NK-92 (cell line): ENCODE results near the gene MN1.

Experiments
- DNase-seq: peaks from one replicate; lab custom pipeline; 2025; ENCODE audit not compliant: unreplicated experiment; lab: John Stamatoyannopoulos, UW

Gene MN1

GRCh38 chr22:27786291-27786932 lies 15.1 kb downstream of the MN1 start:
- DNase-seq, result no peak

- DNase-seq, result no peak
These were observed 15.7 kb downstream of the MN1 start for GRCh38 chr22:27785831-27786230.

- no peak for DNase-seq
These were observed 17.5 kb downstream of the MN1 start for GRCh38 chr22:27784120-27784475.

DNA sequence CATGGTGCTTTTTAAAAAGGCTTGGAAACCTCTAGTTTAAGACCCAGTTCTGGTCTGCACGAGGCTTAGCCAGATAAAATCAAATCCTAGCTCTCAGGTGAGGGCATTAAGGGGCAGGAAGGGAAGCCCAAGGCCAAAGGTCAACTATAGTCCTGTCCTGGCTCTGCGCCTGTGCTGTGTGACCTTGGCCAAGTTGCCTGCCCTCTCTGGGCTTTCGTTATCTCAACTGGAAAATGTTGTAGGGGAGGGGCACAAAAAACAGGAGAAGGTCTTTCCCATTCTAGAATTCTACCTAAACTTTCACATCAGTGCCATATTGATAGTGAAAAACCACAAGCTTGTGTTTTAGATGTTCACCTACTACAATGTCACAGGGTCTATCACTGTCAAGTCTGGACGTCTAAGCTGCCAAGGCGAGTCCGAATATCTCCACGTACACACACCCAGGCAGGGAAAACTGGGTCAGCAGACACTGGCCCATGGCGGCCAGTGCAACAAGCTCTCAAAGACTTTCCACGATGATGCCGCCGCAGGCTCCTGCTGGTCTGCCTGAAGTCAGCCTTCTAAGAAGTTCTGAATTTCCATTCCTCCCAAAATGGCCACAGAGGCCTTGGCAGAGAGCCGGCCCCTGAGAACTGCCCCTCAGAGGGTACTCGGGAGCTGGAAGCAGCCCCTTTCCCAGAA lies 18.0 kb downstream of the MN1 start:
- DNase-seq, result no peak

GRCh38 chr22:27782088-27782487 lies 19.5 kb downstream of the MN1 start:
- DNase-seq, result no peak

DNA sequence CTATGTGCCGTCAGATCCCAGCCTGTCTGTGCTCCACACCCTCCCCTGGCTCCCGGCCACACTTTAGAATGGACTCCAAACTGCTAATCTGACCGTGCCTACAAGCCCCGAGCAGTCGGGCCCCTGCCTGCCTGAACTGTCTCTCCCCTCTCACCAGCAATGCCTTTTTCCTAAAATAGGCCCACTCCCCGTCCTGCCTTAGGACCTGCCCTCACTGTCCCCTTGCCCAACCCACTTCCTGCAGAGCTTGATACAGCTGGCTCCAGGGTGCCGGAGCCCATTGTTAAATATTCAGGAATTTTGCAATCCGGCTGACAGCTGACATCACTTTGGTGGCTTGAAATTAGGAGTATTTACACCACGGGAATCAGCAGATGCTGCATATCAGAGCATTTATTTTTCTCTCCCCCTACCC lies 21.4 kb downstream of the MN1 start:
- no peak for DNase-seq

- no peak for DNase-seq
These were observed 21.9 kb downstream of the MN1 start for GRCh38 chr22:27779643-27780042.

DNA sequence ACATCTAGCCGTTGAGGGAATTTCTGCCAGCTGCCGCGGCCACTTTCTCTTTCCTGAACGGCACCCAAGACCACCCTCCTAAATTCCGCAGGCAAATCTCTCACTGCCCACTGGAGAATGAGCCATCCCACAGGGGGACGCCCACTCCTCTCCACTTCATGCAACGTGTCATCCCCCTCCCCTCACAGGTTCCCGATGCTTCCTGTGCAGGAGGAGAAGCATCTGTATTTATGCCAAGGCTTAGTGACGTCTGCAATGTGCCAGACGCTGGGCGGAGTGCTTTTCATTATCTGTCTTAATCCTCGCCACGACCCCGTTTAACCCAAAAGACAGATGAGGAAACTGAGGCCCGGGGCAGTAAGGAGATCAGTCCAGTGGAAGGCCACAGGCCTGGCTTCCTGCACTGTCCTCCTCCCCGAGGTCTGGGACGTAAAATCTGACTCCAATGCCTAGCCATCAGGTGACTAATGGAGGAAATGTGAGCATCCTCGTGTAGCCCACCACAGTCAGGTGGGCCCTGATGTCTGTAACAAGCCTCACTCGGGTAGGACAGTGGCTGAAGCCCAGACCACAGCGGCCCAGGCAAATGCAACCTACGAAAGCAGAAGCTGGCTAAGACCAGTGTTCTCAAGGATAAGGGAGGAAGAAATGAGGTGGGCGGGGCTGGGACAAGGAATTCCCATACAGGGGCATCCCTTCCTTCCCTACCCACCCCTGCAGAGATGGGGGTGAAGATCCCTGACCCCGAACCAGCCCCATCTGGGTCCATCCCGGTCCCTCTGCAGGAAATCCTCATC lies 23.1 kb downstream of the MN1 start:
- DNase-seq, result no peak

GRCh38 chr22:27777128-27777527 lies 24.4 kb downstream of the MN1 start:
- DNase-seq, result no peak

DNA sequence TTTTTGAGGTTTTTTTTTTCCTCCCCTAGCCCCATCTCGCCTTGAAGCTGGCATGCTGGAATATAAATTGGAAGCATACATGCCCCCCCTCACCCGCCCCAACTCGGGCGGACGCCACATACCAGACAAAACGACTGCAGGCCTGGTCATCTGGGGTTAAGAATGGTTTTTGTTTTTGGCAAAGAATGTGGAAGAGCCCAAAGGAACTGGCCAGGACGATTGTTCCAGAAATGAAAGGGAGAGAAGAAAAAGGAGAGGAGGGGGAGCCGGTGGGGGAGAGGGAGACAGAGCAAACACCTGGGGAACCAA lies 25.0 kb downstream of the MN1 start:
- DNase-seq, result no peak

- no peak for DNase-seq
These were observed 25.6 kb downstream of the MN1 start for GRCh38 chr22:27775758-27776649.

GRCh38 chr22:27775087-27775698 lies 26.4 kb downstream of the MN1 start:
- DNase-seq, result no peak

GRCh38 chr22:27774200-27774599 lies 27.4 kb downstream of the MN1 start:
- no peak for DNase-seq

DNA sequence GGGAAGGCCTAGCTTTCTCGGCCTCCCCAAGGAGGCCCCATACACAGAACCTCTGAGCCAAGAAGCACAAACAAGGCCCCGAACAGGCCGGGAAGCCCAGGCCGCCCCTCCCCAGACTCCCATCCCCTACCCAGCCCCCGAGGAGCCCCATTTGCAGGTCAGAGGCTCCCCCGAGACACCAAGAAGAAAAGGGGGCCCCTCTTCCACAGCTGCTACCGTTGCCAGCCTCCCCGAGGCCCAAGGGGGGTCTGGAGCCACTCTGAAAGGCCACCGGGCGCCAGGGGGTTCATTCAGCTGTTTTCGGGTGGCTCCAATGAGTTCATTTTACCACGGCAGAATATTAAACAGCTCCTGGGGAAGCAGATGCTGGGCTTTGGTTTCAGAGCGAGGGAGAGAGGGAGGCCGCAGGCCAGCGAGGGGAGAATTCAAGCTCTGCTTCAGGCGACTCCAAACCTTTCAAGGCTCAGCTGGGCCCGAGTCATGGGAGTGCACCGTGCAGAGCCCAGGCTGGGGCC lies 28.5 kb downstream of the MN1 start:
- no peak for DNase-seq

DNA sequence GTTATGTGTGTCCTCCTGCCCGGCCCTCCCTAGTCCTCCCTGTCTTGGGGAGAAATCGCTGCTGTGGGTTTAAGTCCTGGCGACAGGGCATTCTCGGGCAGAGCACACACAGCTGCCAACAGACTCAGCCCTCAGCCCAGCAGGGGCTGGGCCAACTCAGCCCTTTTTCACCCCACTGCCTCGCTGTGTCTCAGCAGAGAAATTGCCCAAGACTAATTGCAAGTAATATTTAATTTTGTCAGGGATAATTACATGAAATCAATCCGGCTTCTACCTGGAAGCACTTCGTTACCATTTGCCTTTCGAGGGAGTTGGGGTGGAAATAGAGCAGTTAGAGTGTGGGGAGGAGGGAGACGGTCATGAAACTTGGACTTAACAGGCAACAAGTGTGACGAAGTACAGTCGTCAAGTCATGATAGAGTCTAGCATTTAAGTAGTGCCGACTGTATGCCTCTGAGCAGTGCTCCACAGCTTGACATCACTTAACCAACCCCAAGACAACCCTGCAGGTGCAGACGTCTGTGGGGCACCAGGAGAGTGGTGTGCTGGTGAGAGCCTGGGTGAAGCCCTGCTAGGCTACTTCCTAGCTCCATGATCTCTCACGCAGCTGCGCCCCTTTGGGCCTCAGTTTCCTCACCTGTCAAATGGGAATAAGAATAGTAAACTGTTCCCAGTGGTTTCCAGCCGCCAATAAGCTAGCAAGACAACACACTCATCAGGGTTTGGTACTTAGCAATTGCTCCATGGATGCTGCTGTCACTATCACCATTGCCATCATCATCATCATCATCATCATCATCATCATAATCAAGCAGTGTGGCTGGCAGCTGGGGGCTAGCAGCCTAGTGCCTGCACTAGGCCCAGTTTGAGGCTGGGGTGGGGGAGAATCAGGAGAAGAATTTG lies 29.2 kb downstream of the MN1 start:
- no peak for DNase-seq

GRCh38 chr22:27771637-27772036 lies 29.9 kb downstream of the MN1 start:
- DNase-seq, result no peak

GRCh38 chr22:27769012-27769411 lies 32.5 kb downstream of the MN1 start:
- DNase-seq, result no peak

DNA sequence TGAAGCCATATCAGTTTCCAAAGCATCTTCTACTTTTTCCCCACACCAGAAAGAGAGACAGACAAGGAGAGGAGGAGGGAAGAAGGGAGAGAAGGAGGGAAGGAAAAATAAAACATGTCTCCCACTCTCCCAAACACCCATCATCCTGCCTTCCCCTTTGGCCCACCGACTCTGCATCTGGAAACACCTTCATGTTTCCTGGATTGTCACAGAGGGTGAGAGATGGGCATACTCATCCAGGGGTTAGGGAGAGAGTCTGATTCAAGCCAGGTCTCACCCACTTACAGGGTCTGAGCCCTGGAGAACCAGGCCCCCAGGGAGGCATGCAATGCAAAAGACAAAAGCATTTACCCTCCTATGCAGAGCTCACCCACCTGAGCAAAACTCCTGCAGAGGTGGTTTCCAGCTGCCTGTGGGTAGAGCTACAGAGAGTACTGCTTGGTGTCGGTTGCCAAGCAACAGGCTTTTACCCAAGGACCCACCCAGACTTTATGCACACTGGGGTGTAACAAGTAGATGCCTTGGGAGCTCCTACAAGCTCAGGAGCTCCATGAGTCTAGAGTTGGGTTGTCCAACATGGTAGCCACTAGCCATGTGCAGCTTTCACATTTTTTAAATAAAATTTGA lies 33.4 kb downstream of the MN1 start:
- DNase-seq, result no peak

GRCh38 chr22:27766679-27767078 lies 34.9 kb downstream of the MN1 start:
- DNase-seq, result no peak
